K562 treated with DMSO at 1 percent for 48 hours (cell line): ENCODE results near the gene RAB14. TPM values are rescaled to one million over a fixed set of nuclear protein-coding genes. Genes with fewer than 3 reads are reported as not detected.

Experiments used
- total RNA-seq: library from RNA; unstranded; fragments of 300-600 nt; gene quantifications from 2 replicates; pipeline ENCODE4 v1.2.3, GENCODE V29; 2022; ENCODE audit warnings: low replicate concordance; ENCODE audit errors: extremely low read depth

Gene RAB14
- total RNA-seq: not detected in 2 replicates

GRCh38 chr9:121201738-121202533 is at the start of gene RAB14:
TSS of gene RAB14 (minus strand) at chr9:121201869. CDS start at chr9:121193412, 8,457 bp downstream.

Other genes starting within 250 kb of the RAB14 start
- not detected in 2 replicates for gene C5, start 151.6 kb downstream of the RAB14 start, total RNA-seq
- gene CNTRL, start 126.9 kb downstream of the RAB14 start, total RNA-seq: not detected in 2 replicates
- not detected in 2 replicates for gene GSN, start 66.3 kb upstream of the RAB14 start, total RNA-seq
- not detected in 2 replicates for gene STOM, start 168.4 kb upstream of the RAB14 start, total RNA-seq